C4-2B (cell line): ENCODE measurements around the gene BRICD5.

Experiments used
- H3K27ac ChIP-seq: fragments of 450-650 bp; 2 replicates; pipeline ENCODE4 v1.5.1; 2017
- ZFX ChIP-seq: fragments of 450-650 bp; IDR thresholded peaks from 2 replicates; pipeline ENCODE4 v1.6.1; 2017
- TF ChIP-seq, protein P1 (sequence below): fragments of 450-650 bp; conservative IDR thresholded peaks from 2 replicates; pipeline ENCODE4 v1.5.1; 2017; ENCODE audit warnings: mild to moderate bottlenecking

Gene BRICD5

DNA sequence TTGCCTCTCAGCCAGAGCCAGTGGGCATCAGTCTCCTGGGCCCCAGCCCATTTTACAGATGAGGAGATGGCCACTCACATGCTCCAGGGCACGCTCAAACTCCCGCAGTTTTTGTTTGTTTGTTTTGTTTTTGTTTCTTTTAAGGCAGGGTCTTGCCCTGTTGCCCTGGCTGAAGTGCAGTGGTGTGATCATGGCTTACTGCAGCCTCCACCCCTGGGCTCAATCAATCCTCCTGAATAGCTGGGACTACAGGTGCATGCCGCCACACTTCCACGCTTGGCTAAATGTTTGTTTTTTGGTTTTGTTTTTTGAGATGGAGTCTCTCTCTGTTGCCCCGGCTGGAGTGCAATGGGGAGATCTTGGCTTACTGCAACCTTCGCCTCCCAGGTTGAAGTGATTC lies 16.3 kb upstream of the BRICD5 start:
- H3K27ac ChIP-seq, result peak overlapping the region; percentile 93
- TF ChIP-seq, protein P1, sequence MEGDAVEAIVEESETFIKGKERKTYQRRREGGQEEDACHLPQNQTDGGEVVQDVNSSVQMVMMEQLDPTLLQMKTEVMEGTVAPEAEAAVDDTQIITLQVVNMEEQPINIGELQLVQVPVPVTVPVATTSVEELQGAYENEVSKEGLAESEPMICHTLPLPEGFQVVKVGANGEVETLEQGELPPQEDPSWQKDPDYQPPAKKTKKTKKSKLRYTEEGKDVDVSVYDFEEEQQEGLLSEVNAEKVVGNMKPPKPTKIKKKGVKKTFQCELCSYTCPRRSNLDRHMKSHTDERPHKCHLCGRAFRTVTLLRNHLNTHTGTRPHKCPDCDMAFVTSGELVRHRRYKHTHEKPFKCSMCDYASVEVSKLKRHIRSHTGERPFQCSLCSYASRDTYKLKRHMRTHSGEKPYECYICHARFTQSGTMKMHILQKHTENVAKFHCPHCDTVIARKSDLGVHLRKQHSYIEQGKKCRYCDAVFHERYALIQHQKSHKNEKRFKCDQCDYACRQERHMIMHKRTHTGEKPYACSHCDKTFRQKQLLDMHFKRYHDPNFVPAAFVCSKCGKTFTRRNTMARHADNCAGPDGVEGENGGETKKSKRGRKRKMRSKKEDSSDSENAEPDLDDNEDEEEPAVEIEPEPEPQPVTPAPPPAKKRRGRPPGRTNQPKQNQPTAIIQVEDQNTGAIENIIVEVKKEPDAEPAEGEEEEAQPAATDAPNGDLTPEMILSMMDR, result no peak
- TF ChIP-seq ZFX, result no peak

DNA sequence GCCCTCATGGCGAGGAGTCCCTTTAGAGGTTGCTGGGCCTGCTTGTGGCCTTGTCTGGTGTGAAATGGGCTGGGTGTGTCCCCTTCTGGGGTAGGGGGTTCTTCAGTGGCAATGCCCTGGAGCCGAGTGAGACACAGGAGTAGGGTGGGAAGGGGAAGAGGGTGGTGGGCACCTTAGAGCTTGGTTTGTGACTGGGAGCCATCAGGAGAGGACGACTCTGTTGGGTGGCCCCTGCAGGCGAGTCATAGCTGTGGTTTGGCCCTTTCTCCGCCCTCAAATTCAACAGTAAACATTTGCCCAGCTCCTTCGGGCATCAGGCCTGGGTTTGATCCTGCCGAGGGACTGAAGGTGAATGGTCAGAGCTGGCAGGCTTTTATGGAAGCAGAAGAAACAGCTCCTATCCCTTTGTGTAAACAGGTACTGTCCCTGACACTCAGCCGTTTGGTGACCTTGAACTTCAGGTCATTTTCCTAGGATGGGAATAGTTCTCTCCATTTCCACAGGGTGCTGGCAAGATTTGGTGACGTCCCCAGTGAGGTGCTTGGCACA lies 15.7 kb upstream of the BRICD5 start:
- H3K27ac ChIP-seq, result peak overlapping the region; percentile 93

DNA sequence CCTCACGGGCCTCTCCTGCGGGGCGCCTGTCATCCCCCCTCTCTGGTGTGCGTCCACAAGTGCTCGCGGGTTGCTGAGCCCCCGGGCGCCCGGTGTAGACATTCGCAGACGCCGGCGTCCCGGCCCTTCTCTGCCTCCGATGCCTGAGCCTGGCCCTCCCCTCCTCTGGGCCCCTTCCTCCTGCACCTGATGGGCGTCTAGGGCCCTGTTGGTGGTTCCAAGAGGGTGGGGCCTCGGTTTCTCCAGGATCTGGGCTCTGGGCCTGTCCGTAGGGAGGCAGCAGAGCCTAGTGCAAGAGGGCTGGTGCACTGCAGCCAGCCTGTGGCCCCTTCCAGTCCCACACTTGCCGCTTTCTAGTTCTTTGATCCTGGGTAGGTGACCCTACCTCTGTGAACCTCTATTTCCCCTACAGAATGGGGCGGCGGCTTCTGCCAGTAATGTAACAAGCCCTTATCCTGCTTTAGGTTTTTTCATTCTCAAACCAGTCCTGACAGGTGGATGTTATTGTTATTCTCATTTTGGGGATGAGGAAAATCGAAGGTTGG lies 13.4 kb upstream of the BRICD5 start:
- TF ChIP-seq, protein P1, result no peak
- peak; percentile 75 for TF ChIP-seq ZFX
- H3K27ac ChIP-seq, result peak overlapping the region; percentile 93

More for the DNA sequence above, 15.7 kb upstream of the BRICD5 start:
- TF ChIP-seq ZFX, result no peak
- TF ChIP-seq, protein P1, result no peak; the same call in 1 of the 2 replicates

DNA sequence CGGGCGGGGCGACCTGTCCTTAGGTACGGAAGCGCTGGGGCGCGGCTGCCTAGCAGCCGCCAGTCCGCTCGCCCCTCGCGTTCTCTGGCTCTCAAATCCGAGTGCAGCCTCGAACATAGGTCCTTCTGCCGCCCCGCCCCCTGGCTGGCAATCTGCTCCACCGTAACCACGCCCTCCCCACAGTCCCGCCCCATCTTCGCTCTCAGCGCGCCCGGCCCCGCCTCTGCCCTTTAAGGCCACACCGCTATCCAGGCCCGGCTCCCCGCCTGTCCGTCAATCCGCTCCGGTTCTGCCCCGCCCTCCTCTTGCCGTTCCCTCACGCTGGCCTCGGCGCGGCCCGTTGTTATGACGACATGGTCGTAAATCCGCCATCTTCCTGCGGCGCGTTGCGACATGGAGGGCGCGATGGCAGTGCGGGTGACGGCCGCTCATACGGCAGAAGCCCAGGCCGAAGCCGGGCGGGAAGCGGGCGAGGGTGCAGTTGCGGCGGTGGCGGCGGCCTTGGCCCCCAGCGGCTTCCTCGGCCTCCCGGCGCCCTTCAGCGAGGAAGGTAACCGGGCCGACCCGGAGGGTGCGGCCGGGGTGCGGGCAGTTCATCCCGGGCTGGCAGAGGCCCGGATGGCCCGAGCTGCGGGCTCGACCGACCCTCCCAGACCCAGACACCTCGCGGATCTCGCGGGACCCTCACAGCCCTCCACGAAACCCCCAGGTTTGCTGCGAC lies 12.7 kb upstream of the BRICD5 start, which contains the start of gene E4F1:
Gene E4F1, plus strand, starts transcription at position 371 of the 721 bp plus-strand sequence. Its CDS starts 23 bp downstream, at position 394.
- TF ChIP-seq, protein P1, result no peak
- TF ChIP-seq ZFX, result peak; percentile 85

DNA sequence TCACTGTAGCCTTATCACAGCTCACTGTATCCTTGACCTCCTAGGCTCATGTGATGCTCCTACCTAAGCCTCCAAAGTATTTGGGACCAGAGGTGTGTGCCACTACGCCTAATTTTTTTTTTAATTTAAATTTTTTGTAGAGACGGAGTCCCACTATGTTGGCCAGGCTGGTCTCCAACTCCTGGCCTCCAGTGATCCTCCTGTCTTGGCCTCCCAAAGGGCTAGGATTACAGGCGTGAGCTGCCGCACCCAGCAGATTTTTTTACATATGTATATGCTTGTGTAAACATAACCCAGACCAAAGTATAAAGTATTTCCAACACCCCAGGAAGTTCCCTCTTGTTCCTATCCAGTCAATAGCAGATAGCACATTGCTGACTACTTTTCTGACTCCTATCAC lies 5.7 kb upstream of the BRICD5 start:
- peak overlapping the region; percentile 94 for H3K27ac ChIP-seq

More for the DNA sequence above, 12.7 kb upstream of the BRICD5 start, which contains the start of gene E4F1:
- peak within 1 kb of the TSS; percentile 93 for H3K27ac ChIP-seq

DNA sequence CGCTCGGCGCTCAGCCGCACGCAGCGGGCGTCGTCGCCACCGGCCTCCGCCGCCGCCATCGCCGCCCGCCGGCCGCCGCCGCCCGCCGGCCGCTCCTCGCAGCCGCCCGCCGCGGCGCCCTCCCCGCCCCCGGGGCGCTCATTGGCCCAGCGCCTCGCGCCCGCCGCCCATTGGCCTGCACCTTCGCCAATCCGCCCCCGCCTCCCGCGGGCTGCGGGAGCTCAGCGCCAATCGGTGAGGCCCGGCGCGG lies 4.0 kb upstream of the BRICD5 start, which contains the start of gene PGP:
Gene PGP, minus strand, starts transcription at position 122 of the 250 bp plus-strand sequence. Its CDS starts 63 bp downstream, at position 59.
- TF ChIP-seq ZFX, result no peak
- TF ChIP-seq, protein P1, result no peak

More for the DNA sequence above, 5.7 kb upstream of the BRICD5 start:
- no peak for TF ChIP-seq ZFX
- TF ChIP-seq, protein P1, result no peak

More for the DNA sequence above, 4.0 kb upstream of the BRICD5 start, which contains the start of gene PGP:
- H3K27ac ChIP-seq, result peak within 1 kb of the TSS; percentile 94
